CD4-positive, alpha-beta T cell treated with Interleukin-1 beta for 1 hour (primary cell): Measurements from ENCODE around the gene PPIG.
"Not testable (repeated sequence)": the region's sequence is repeated elsewhere in the genome, so short reads cannot be mapped to it uniquely, and the experiment has no call there.

Source experiments
- DNase-seq, 2 donors: peaks; one replicate each; pipeline ENCODE4 v3.0.0-alpha.2; 2020 to 2022

The PPIG gene

DNA sequence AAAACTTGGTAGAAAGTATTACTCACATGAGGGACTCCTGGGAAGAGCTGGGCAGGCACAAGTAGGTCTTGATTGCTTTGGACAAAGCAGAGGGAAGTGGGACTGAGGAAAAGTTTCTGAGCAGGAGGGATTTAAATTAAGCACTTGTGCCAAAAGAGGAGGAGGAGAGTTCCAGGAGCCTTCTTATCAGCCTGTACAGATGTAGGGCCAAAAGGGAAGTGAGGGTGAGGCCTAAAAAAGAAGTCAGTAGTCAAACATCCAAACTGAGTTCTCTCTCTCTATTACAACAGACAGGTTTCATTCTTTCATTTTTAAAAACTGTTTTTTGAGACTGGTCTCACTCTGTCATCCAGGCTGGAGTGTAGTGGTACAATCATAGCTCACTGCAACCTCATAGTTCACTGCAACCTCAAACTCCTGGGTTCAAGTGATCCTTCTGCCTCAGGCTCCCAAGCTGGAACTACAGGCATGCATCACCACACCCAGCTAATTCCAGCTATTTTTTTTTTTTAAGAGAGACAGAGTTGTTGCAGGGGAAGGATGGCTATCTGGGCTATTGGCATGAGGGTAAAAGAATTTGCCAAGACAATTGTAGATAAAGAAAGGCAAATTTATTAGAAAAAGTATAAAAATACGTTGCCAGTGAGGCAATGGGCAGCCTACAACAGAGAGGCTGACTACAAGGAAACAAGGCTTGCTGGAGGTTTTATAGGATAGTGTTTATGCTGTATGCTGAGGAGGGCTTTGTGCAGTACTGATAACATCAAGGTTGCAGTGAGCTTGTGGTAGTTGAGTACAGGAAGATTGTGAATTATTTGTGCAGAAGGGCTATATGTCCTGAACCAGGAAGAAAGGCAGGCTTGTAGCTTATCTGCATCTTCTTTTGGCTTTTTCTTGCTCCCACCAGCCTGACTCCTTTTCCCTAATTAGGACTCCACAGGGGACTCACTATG lies 81.1 kb downstream of the PPIG start:
- DNase-seq = no peak

DNA sequence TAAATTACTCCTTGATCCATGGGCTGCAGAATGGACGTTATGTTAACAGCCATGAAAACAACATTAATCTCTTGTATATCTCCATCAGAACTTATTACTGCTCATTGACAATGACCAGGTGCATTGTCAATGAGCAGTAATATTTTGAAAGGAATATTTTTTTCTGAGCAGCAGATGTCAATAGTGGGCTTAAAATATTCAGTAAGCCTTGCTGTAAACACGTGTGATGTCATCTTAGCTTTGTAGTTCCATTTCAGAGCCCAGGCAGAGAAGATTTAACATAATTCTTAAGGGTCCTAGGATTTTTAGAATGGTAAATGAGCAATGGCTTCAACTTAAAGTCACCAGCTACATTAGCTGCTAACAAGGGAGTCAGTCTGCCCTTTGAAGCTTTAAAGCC lies 83.4 kb downstream of the PPIG start:
- no peak for DNase-seq

DNA sequence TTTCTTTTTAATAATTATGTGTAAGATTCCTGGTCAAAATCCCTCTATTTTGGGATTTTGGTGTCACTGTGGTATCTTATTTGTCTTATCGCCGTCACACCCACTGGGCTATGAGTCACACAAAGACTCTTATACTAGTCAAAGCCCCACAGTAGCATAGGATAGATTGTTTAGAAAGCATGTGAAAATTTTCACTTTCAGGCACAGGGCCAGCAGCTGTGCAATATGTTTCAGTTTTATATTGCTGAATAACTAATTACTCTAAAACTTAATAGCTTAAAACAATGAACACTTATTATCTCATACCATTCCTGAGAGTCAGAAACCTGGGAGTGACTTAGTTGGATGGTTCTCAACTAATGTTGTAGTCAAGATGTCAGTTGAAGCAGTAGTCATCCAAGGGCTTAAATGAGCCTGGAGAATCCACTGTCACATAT lies 86.1 kb downstream of the PPIG start:
- no peak for DNase-seq

- DNase-seq = no peak
Measured at GRCh38 chr2:169670937-169671336, 86.8 kb downstream of the PPIG start.

DNA sequence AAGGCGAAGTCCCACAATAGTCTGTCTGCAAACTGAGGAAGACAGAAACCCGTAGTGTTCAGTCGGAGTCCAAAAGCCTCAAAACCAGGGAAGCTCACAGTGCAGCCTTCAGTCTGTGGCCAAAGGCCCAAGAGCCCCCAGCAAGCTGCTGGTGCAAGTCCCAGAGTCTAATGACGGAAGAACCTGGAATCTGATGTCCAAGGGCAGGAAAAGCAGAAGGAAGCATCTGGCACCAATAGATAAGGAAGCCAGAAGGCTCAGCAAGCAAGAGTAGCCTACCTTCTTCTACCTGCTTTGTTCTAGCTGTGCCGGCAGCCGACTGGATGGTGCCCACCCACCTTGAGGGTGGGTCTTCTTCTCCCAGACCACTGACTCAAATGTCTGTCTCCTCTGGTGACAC lies 88.3 kb downstream of the PPIG start:
- DNase-seq = no peak

DNA sequence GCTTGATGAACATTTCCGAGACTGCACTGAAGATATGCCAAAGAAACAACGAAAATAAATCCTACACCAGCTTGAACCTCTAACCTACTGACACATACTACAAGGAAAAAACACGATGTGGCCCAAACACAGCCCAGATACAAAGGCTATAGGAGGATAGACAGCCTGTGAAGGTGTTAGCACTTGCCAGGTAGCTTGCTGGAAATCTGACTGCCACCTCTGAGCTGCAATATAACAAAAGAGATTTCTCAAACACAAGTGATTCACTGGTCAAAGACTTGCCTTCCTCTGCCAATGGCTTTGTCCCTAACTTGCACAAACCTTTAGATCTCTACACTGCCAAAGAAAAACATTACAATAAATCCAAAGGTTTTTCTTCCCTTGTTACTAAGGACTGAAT lies 89.0 kb downstream of the PPIG start:
- DNase-seq = no peak

GRCh38 chr2:169673921-169674320 lies 89.8 kb downstream of the PPIG start:
- no peak for DNase-seq

DNA sequence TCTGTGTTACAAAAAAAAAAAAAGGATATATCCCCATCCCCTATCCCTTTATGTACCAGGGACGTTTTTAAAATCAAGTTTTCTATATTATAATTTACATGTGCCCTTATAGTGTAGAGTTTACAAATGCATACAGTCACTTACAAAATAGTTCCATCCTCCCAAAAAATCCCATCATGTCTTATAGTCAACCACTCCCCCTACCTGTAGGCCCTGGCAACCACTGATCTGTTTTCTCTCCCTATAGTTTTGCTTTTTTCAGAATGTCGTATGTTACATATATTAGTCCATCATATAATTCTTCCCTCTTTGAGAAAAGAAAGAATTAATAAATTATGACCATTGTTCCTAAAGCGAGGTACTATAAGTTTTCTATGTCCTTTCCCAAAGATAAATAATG lies 92.2 kb downstream of the PPIG start:
- no peak for DNase-seq

DNA sequence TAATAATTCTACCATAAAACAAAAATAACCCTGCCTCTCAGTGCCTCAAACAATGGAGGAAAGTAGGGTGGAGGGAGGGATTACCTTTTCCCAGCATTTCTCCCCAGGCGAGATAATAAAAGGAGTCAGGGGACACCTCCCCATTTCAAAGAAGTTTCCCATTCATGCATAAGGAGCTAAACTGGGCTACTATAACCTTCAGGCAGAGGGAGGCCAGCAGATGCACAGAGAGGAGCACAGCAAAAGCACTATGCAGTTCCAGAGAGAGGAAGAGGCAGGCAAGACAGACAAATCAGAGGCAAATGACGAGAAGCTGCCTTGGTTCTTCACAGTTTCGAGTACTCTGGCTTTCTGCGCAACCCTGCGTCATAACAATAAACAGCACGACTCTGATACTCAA lies 92.7 kb downstream of the PPIG start:
- DNase-seq = no peak

DNA sequence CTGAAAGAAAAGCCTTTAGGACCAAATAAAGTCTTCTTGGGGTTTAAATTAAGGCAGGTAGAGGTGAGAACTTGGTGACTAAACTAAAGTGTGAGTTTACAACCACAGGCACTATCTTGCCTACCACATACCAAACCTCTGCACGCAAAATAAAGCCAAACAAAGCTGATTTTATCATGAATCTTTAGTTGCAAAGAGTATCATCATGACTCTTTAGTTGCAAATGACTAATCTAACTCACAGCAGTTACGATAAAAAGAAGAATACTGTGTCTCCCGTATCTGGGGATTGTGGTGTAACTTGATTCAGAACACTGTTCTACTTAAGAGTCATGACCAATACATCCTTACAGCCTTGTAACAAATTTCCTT lies 98.9 kb downstream of the PPIG start:
- DNase-seq = peak in 1 of 2 donors; percentile 14

GRCh38 chr2:169683425-169684134 lies 99.4 kb downstream of the PPIG start:
- DNase-seq = no peak

GRCh38 chr2:169684135-169684565 lies 100.0 kb downstream of the PPIG start:
- no peak for DNase-seq

DNA sequence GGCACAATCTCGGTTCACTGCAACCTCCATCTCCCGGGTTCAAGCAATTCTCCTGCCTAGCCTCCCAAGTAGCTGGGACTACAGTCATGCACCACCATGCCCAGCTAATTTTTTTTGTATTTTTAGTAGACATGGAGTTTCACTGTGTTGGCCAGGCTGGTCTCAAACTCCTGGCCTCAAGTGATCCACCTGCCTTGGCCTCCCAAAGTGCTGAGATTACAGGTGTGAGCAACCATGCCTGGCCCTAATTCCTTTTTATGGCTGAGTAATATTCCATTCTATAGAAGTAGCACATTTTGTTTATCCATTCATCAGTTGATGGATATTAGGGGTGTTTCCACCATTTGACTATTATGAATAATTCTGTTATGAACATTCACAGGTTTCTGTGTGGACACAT lies 100.6 kb downstream of the PPIG start:
- not testable (repeated sequence) for DNase-seq

DNA sequence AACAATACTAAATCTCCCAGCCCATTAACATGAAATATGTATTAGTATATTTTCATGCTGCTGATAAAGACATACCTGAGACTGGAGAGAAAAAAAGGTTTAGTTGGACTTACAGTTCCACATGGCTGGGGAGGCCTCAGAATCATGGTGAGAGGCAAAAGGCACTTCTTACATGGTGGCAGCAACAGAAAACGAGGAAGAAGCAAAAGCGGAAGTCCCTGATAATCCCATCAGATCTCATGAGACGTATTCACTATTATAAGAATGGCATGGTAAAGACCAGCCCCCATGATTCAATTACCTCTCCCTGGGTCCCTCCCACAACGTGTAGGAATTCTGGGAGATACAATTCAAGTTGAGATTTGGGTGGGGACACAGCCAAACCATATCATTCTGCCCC lies 102.7 kb downstream of the PPIG start:
- not testable (repeated sequence) for DNase-seq

DNA sequence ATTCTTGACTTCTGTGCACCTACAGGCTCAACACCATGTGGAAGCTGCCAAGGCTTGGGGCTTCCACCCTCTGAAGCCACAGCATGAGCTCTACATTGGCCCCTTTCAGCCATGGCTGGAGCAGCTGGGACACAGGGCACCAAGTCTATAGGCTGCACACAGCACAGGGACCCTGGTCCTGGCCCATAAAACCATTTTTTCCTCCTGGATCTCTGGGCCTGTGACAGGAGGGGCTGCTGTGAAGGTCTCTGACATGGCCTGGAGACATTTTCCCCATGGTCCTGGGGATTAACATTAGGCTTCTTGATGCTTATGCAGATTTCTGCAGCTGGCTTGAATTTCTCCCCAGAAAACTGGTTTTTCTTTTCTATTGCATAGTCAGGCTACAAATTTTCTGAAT lies 103.8 kb downstream of the PPIG start:
- DNase-seq = not testable (repeated sequence)

DNA sequence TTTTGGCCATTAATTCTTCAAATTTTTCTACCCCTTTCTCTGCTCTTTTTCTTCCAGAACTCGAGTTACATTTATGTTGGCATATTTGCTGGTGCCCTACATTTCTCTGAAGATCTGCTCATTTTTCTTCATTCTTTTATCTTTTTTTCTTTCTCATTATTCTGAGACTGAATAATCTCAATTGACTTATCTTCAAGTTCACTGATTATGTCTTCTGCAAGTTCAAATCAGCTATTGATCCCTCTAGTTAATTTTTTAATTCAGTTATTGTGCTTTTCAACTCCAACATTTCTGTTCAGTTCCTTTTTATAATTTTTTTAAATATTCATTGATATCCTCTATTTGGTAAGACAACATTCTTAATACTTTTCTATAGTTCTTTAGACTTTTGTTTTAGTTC lies 106.8 kb downstream of the PPIG start:
- no peak for DNase-seq
